NCI-H2196 treated with DMSO at 0.1 percent for 48 hours (cell line): ENCODE measurements around the gene KDM4B.

Source experiments
- DNase-seq: peaks from one replicate; lab custom pipeline; 2025; ENCODE audit not compliant: unreplicated experiment; lab: John Stamatoyannopoulos, UW

The KDM4B gene

DNA sequence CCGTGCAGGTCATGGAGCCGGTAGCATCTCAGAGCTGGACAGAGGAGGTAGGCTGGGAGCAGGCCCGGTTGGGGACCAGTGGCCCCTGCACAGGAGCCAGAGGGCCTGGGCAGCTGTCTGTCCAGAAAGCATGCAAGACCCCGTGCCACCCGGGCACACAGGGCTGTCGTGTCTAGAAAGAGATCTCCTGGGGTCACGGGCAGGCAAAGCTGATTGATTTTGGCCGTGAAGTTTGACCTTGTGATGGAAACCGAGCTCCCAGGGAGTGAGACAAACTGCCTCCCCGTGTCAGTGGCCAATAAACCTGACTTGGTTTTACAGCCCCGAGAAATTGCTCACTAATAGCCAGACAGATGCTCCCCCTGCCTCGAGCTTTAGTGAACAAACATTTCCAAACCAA is 98.8 kb downstream of the KDM4B start:
- DNase-seq: no peak

DNA sequence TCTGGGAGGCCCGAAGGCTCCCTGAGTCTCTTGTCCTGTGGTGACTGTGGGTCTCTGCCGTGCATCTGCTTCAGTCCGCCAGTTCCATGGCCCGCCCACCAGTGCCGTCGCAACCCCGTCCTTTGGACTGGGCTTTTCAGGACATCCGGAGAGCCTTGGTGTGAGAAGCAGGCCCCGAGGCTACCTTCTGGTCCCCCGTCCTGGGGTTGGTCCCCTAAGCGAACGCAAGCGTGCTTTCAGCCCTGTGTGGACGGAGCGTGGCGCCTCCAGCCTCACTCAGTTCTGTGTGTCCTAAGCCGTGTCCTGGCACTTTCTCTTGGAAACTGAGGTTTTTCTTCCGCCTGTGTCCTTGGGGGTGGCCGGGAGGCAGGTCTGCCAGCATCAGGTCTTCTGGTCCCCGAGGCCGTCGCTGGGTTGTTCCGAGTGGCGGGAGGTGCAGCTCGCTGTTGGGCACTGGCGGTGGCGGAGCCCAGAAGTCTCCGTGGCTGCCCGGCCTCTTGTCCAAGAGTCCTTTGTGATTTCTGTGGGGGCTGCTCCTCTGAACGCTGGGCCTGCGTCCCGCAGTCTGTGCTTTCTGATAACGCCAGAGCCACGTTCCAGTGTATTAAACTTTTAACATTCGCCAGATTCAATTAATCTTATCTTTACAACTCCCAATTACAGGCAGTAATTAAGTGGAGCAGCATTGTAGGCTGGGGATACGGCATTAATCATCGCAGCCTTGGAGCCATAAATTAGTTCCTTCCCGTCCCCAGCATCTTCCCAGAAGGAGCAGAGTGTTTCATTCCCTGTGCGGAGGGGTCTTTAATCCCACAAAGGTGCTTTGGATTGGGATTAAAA is 99.5 kb downstream of the KDM4B start:
- DNase-seq: no peak

DNA sequence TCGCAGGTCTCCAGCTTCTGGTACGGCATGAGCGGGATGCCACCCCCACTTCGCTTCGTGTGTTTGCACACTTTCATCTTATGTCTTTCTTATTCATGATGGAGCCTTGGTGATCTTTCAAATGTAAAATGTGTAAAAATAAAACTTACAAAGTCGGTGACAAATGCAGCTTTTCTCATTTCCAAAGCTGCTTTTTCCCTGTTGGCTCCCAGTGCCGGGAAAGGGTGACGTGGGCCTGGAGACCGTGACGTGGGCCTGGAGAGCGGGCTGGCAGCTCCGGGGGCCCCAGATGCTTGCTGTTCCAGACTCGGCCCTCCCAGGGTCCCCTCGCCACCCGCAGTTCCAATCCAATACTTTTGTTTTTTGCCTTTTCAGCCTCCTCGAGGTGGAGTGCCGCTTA is 101.4 kb downstream of the KDM4B start:
- no peak for DNase-seq

GRCh38 chr19:5070930-5071329 is 102.0 kb downstream of the KDM4B start:
- DNase-seq: no peak

GRCh38 chr19:5071579-5071978 is 102.7 kb downstream of the KDM4B start:
- no peak for DNase-seq

GRCh38 chr19:5072115-5072514 is 103.2 kb downstream of the KDM4B start:
- DNase-seq: no peak

- DNase-seq: no peak
Measured at GRCh38 chr19:5073153-5073844, 104.4 kb downstream of the KDM4B start.

DNA sequence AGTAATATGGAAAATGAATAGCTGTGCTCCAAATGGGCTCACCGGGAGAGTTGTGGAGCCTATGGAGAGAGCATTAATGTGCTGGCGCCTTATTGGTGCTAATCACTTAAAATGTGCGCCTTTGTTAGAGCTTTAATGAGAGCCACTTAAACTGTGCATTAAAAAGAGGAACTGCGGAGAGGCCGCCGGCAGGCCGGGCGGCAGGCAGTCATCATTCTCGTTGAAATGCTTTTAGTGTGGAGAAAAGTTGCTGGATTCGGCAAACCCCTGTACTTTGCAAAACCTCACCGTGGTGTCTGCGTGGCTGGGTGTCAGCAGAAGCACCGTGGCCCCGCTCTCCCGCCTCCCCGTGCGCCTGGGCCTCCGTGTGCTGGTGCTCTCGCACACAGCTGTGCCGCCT is 105.5 kb downstream of the KDM4B start:
- DNase-seq: no peak

- DNase-seq: no peak
Measured at GRCh38 chr19:5074830-5075394, 106.0 kb downstream of the KDM4B start.

GRCh38 chr19:5075597-5075996 is 106.7 kb downstream of the KDM4B start:
- no peak for DNase-seq

- DNase-seq: no peak
Measured at GRCh38 chr19:5076440-5077208, 107.7 kb downstream of the KDM4B start.

GRCh38 chr19:5077209-5077515 is 108.2 kb downstream of the KDM4B start:
- no peak for DNase-seq

GRCh38 chr19:5078182-5078581 is 109.3 kb downstream of the KDM4B start:
- no peak for DNase-seq

GRCh38 chr19:5078666-5079065 is 109.8 kb downstream of the KDM4B start:
- DNase-seq: no peak

- DNase-seq: no peak
Measured at GRCh38 chr19:5079071-5079774, 110.3 kb downstream of the KDM4B start.

GRCh38 chr19:5080030-5080654 is 111.2 kb downstream of the KDM4B start:
- DNase-seq: no peak

GRCh38 chr19:5080809-5081208 is 111.9 kb downstream of the KDM4B start:
- DNase-seq: no peak

DNA sequence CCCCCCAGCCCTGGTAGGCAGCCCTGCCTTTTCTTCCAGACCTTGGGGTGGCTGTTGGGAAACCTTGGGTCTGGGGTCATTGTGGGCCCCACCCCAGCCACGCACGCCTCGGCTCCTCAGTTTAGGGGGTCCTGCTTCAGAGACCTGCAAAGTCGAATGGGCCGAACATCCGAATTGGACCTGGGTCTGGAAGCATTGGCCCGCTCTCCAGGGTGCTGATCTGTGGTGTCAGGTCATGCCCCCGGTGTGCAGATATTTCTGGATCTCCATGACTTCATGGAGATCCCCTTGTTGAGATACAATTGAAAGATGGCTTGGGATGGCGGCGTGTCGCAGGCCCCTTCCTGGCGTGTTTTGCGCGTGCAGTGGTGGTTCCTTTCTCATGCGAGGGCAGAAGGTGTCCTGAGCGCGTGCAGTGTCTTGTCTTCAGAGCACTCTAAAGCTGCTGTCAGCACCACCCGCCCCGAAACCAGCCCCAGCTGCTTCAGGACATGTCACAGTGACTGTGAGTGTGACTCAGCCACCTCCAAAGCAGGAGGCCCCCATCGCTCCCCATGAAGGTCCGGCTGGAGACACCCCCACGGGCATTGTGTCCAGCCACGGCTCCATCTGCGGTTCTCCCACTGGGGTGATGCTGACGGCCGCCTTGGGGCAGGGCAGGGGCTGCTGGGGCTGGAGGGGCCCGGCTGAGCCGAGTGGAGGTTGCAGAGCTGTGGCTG is 112.7 kb downstream of the KDM4B start:
- DNase-seq: no peak

GRCh38 chr19:5083547-5083965 is 114.6 kb downstream of the KDM4B start:
- DNase-seq: no peak

GRCh38 chr19:5085566-5085965 is 116.7 kb downstream of the KDM4B start:
- no peak for DNase-seq
